Measurements from ENCODE around the gene NDUFS8. TPM values are rescaled to one million over a fixed set of nuclear protein-coding genes. Genes with fewer than 3 reads are reported as not detected.

Gene NDUFS8
- total RNA-seq, 2 donors from 2014 or later = 247 to 274 TPM

DNA sequence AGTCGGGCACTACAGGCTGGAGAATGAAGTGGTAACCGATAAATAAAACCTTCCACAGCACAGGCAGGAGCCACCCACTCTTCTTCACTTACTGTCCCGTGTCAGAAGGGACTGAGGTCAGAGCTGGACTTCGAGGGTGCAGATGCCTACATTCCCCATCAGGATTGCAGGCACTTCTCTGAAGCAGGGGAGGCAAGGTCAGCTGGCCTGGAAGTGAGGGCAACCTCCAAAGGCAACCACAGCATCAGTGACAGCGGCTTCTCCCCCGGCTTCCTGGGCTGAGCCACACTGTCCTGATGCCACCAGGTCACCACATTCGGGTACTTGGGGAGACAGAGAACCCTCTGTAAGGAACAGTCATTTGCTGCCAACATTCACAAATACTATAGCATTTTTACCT lies 31.0 kb downstream of the NDUFS8 start:
- TF ChIP-seq POLR2AphosphoS5 (IDR thresholded peaks at IDR 0.05) (no peak), POLR2A (IDR thresholded peaks at IDR 0.05) (no peak)
- TF ChIP-seq, protein P1, sequence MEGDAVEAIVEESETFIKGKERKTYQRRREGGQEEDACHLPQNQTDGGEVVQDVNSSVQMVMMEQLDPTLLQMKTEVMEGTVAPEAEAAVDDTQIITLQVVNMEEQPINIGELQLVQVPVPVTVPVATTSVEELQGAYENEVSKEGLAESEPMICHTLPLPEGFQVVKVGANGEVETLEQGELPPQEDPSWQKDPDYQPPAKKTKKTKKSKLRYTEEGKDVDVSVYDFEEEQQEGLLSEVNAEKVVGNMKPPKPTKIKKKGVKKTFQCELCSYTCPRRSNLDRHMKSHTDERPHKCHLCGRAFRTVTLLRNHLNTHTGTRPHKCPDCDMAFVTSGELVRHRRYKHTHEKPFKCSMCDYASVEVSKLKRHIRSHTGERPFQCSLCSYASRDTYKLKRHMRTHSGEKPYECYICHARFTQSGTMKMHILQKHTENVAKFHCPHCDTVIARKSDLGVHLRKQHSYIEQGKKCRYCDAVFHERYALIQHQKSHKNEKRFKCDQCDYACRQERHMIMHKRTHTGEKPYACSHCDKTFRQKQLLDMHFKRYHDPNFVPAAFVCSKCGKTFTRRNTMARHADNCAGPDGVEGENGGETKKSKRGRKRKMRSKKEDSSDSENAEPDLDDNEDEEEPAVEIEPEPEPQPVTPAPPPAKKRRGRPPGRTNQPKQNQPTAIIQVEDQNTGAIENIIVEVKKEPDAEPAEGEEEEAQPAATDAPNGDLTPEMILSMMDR (IDR thresholded peaks at IDR 0.05) = no peak
- intact Hi-C loops (cut with DNase I) = no loop called here
- Histone ChIP-seq H3K27me3 (replicated peaks; ENCODE audit: insufficient read depth) (no peaks in the 10 kb centered on the region), H3K9me3 (no peaks in the 10 kb centered on the region), H3K36me3 (peaks cover 8 to 17% of the 10 kb centered on the region in 2 donors), H3K4me3 (no peak overlapping the region), H3K4me1 (replicated peaks) (no peaks in the 10 kb centered on the region), H3K27ac (no peak overlapping the region)
- DNase-seq (ENCODE audit: low spot score) = no peak
- WGBS = 93% methylated on average over 7 of the region's 7 CpGs

DNA sequence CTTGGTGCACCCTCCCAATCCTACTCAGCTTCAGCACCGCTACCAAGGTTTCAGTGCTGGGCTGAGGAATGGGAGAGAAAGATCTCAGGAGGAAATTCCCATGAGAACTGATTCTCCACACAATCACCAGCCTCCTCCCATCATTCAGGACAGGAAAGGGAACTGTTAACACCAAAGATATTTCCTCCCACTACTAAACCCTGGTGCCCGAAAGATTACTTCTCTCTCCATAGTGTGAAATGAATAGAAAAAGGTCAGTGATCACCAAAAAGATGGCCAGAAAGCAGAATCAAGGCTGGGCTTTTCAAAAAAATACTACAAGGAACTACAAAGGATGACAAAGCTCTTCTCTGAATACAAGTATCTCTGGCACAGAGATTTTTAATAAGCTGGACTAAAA lies 34.4 kb downstream of the NDUFS8 start:
- H3K36me3 ChIP-seq = peaks cover 14 to 17% of the 10 kb centered on the region in 2 donors
- TF ChIP-seq, protein P1 (IDR thresholded peaks at IDR 0.05) = no peak
- TF ChIP-seq POLR2AphosphoS5 (IDR thresholded peaks at IDR 0.05) (no peak), POLR2A (IDR thresholded peaks at IDR 0.05) (no peak)
- intact Hi-C loops (cut with DNase I) = no loop called here
- WGBS = 92% methylated on average over 2 of the region's 2 CpGs
- H3K27me3 ChIP-seq (replicated peaks; ENCODE audit: insufficient read depth) = no peaks in the 10 kb centered on the region
- H3K9me3 ChIP-seq = no peaks in the 10 kb centered on the region
- no peak overlapping the region for H3K4me3 ChIP-seq
- DNase-seq (ENCODE audit: low spot score) = no peak
- no peak overlapping the region for H3K27ac ChIP-seq
- H3K4me1 ChIP-seq (replicated peaks) = no peaks in the 10 kb centered on the region

DNA sequence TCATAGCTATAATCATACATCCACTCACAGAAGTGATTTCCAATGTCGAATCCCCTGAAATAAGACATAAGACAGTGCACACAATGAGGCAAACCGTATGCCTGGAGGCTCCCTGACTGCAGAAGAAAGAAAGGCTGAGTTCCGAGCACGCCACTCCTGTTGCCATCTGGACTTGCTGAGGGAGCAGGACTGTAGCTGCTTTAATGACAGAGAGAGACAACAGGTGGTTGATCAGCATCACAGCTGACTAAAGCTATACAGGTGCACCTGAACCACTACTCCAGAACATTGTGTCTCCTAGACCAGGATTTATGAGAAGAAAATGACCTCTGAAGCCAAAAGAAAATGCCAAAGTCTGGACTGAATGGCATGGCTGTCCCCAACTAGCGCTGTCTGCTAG lies 35.4 kb downstream of the NDUFS8 start:
- peaks cover 14 to 17% of the 10 kb centered on the region in 2 donors for H3K36me3 ChIP-seq
- TF ChIP-seq POLR2A (IDR thresholded peaks at IDR 0.05) (no peak), POLR2AphosphoS5 (IDR thresholded peaks at IDR 0.05) (peak; percentile 43)
- TF ChIP-seq, protein P1 (IDR thresholded peaks at IDR 0.05) = no peak
- no peak overlapping the region for H3K4me3 ChIP-seq
- peak overlapping the region in 1 of 2 donors; percentile 40 for H3K27ac ChIP-seq
- 78% methylated on average over 5 of the region's 5 CpGs for WGBS
- H3K4me1 ChIP-seq (replicated peaks) = no peaks in the 10 kb centered on the region
- H3K9me3 ChIP-seq = no peaks in the 10 kb centered on the region
- intact Hi-C loops (cut with DNase I) = no loop called here
- no peak for DNase-seq (ENCODE audit: low spot score)
- H3K27me3 ChIP-seq (replicated peaks; ENCODE audit: insufficient read depth) = no peaks in the 10 kb centered on the region

DNA sequence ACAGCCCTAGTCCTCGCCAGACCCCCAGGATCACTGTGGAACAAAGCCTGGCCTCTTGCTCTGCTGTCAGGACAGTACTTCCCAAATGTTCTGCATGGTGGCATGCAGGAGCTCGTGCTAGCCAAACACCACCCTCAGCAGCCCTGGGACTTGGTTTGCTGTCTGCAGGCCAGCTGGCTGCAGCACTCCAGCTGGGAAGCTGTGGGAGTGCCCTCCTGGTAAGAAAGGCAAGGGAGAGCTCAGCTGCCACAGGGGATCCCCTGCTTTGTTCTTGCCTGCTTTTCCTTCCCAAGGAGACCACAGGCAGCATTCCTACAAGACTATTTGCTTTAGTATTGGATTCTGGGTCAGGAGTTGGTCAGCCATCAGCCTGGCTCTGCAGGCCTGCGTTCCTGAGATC lies 36.3 kb downstream of the NDUFS8 start:
- no peak overlapping the region for H3K27ac ChIP-seq
- H3K36me3 ChIP-seq = peaks cover 10 to 11% of the 10 kb centered on the region in 2 donors
- no peak for DNase-seq (ENCODE audit: low spot score)
- TF ChIP-seq POLR2A (IDR thresholded peaks at IDR 0.05) (no peak), POLR2AphosphoS5 (IDR thresholded peaks at IDR 0.05) (peak; percentile 21)
- TF ChIP-seq, protein P1 (IDR thresholded peaks at IDR 0.05) = no peak
- no peak overlapping the region for H3K4me3 ChIP-seq
- intact Hi-C loops (cut with DNase I) = no loop called here
- H3K27me3 ChIP-seq (replicated peaks; ENCODE audit: insufficient read depth) = no peaks in the 10 kb centered on the region
- 94% methylated on average over 2 of the region's 3 CpGs for WGBS
- H3K9me3 ChIP-seq = no peaks in the 10 kb centered on the region
- no peaks in the 10 kb centered on the region for H3K4me1 ChIP-seq (replicated peaks)

DNA sequence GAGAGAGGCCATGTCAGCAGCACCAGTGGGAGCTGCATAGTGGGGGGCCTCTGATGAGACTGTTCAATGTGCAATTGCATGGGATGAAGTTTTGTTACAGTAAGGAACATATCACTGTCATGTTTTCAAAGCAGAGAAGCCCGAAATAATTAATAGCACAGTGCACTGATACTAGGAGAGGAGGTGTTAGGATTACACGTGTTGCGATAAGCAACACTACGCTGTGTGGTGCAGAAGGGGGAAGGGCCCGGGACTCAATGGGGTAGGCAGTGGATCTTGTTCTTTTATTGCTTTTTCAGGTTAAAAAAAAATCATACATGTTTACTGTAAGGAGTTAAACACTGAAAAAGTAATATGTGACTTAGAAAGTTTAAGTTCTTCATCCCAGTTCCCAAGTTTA lies 37.5 kb downstream of the NDUFS8 start:
- 93% methylated on average over 5 of the region's 5 CpGs for WGBS
- H3K36me3 ChIP-seq = peaks cover 5 to 6% of the 10 kb centered on the region in 2 donors

More for the DNA sequence above, 37.5 kb downstream of the NDUFS8 start:
- no peaks in the 10 kb centered on the region for H3K4me1 ChIP-seq (replicated peaks)
- no peak overlapping the region for H3K4me3 ChIP-seq
- no peak for DNase-seq (ENCODE audit: low spot score)
- H3K27me3 ChIP-seq (replicated peaks; ENCODE audit: insufficient read depth) = no peaks in the 10 kb centered on the region
- H3K27ac ChIP-seq = no peak overlapping the region
- intact Hi-C loops (cut with DNase I) = no loop called here
- no peaks in the 10 kb centered on the region for H3K9me3 ChIP-seq
- TF ChIP-seq, protein P1 (IDR thresholded peaks at IDR 0.05) = no peak
- TF ChIP-seq POLR2AphosphoS5 (IDR thresholded peaks at IDR 0.05) (no peak), POLR2A (IDR thresholded peaks at IDR 0.05) (no peak)
